ENCODE measurements around the gene CACNA1S.

The CACNA1S gene

DNA sequence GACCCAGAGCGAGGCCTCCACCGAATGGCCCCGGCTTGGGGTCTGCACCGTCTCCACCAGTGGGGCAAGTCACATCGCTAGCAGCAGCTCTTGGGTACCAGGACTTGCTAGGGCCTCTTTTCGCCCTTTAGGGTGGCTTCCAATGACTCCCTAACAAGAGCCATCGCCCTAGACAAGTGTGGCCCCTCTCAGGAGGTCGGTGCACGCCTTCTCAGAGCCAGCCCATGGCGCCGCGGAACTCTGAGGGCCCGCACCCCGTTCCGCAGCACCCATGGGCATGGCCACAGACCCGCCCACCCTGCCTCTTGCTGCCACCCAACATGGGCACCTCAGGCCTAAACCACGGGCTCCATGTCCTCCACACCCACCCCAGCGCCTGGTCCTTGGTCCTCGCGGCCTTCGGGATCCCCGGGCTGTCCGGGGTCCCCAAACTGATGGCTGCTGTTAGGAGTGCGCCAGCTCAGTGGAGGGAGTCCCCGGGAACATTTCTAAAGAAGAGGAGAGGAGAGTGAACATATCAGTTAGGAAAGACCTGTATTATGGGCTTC is 3.2 kb upstream of the CACNA1S start:
- DNase-seq: no peak

DNA sequence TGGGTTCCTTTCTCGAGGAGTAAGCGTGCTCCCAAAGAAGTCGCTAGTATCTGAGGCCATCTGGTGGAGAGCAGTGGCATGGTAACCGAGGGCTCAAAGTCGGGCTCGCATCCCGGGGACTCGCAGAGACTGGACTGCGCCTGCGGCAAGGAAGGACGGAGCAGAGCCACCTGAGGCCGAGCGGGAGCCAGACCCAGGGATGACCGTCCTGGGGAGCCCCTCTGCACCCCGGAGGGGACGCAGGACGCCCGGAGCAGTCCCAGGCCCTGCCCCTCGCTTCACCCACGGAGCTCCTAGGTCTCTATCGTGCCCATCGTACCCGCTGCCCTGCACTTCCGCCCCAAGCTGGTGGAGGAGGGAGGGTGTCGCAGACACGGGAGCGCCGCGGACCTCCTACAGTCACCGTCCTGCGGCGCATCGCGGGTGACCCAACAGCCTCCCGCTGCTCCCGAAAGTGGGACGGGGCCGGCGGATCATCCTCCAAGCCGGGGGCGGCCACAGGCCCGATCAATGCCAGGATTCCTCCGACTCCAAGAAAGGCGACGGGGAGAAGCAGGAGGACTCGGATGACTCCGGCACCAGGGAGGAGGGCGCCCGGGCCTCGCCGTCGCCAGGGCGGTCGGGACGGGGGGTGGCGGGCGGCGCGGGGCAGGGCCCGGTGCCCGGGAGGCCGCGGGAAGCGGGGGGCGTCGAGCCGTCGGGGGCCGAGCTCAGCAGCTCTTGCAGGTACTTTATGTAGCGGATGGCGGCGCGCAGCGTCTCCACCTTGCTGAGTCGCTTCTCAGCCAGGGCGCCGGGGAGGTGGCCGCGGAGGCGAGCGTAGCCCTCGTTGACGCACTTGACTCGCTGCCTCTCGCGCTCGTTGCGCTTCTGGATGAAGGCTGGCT is 2.3 kb upstream of the CACNA1S start:
- peak; percentile 30 to 79 (median 55) for DNase-seq

DNA sequence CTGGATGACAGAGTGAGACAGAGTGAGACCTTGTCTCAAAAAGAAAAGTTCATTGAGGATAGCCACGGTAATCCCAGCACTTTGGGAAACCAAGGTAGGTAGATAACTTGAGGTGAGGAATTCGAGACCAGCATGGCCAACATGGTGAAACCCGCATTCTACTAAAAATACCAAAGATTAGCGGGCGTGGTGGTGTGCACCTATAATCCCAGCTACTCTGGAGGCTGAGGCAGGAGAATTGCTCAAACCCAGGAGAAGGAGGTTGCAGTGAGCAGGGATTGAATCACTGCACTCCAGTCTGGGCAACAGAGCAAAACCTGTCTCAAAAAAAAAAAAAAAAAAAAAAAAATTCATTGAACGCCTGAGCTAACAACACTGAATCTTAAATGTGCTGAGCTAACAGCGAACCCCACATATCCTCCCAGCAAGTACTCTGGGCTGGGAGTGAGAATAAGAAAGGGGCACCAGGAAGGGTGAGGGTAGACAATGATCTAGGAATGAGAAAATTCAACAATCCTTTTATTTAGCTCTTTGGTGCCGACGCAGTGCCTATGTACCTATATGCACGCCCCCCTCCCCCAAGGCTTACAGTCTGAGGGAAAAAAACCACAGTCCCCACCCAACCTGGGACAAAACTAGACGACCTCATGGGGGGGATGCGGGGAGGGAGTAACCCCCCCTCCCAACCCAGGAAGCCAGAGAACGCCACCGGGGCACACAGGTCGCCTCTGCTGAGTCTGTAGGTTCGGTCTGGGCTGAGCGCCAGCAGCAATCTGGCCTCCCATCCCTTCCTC is 1.4 kb upstream of the CACNA1S start:
- DNase-seq: no peak

DNA sequence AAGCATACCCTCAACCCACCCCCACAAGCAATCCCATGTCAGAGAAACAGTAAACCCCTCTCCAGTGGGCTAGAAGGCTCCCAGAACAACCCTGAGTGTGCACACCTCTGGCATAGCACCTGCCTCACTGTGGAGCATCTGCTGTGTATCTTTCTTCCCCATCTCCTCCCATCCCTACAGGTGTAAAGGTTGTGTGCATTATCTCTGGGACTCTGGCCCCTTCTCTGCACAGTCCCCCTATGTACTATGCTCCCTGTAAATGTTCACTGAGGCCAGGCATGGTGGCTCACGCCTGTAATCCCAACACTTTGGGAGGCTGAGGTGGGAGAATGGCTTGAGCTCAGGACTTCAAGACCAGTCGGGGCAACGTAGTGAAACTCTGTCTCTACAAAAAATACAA is 700 bp upstream of the CACNA1S start:
- no peak for DNase-seq

DNA sequence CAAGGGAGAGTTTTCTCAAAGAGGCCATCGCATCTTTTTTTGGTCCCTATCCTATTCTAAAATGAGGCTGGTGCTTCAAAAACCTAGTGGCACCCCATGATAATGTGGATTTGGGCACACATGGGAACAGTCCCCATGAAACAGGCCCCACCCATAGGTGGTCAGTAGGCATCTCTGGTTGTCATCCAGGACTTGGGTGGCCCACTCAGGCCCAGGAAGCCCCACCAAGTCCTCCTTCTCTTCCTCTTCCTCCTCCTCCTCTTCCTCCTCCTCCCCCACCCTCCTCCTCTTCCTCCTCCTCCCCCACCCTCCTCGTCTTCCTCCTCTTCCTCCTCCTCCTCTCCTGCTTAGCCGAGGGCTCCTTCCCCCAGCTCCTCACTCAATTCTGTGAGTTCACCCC is 554 bp downstream of the CACNA1S start:
- DNase-seq: no peak

DNA sequence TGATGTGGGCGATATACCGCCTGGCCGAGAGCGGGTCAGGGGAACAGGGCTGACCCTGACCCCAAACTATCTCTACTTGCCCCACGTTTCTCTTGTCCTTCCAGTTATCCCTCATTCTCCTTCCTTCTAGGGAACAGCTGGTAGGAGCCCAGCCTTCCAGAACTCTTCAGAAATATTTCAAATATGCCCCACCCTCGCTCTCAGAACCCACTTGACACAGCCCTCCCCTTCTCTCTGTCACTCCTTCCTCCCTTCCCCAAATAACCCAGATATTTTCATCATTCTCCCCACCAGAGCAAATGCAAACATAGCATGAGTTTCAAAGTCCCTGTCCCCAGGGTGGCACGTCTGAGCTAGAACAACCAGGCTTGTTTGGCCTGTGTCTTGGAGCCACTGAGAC is 1.1 kb downstream of the CACNA1S start:
- no peak for DNase-seq

DNA sequence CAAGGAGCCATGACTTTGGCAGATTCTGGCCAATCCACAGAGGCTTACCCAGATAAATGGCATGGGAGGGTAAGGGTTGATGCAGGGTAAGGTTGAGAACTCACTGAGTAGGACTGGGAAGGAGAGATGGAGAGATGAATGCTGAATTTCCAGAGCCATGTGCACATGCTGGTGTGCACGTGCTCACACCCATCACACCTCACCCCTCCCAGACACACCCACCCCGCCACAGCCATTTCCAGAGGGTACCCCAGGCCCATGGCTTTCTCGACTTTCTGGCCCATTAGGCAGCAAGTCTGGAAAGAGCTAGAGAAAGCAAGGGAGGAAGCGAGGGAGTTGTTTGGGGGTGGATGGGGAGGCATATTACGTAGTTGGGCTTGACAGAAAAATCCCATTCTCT is 1.6 kb downstream of the CACNA1S start:
- DNase-seq: no peak

DNA sequence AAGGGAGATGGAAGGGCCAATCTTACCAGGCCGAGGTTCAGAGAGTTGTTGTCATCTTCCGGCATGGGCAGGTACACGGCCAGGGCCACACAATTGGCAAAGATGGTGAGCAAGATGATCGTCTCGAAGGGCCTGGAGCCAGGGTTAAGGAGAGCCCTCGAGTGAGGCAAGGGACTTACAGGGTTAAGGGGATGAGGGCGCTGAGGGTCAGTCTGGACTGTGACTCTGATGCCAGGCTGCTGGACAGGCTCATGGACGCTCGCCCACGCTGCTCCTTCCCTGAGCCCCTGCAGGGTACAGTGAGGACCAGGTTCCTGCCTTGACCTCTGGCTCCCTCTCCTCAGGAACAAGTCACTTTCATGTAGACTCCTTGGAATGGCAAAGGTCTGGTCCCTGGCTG is 2.1 kb downstream of the CACNA1S start:
- DNase-seq: no peak

DNA sequence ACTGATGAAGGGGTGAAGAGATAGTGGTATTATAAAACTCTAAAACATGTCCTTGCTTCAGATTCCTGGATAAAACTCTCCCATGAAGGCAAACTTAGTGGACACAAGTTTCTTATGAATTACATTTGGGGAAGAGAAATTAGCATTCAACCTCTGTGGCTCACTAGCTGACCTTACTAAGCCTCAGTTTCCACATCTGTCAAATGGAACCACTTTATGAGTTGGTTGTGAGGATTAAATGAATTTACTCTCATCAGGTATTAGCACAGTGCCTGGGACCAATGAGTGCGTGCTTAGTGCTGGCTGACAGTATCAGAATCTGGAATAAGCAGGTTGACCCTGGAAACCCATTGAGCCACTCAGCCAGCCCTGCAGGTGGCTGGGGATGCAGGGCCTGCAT is 2.6 kb downstream of the CACNA1S start:
- no peak for DNase-seq

DNA sequence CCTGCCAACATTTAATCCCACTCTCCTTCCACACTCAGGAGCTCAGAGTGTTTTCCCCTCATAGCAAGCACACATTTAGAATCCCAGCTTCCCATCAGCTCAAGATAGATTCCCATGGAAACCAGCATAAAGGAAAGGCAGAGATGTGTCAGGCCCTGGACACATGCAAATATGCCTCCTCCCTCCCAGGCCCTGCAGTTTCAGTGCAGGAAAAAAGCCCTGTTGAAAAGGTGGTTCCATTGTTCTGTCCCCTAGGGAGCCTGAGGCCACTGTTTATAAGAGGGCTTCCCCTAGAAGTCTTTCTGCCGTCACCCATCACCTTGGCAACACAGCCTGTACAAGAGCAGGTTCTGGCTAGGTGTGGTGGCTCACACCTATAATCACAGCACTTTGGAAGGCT is 3.6 kb downstream of the CACNA1S start:
- no peak for DNase-seq

DNA sequence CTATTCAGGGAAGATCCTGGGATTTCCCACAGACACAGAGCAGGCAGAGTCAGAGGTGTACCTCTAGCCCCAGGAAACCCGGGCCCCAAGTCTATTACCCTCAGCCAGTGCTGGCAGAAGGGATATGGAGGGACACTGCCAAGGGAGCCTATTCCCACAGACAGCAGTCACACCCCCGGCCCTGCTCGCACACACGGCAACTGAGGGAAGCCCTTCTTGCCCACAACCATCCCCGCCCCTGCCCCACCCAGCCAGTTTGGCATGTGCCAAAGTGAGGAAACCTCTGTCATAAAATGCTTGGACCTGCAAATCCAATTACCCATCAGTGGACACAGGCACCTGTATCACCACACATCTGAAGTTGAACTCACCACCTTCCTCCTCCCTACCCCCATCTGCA is 6.5 kb downstream of the CACNA1S start:
- no peak for DNase-seq

DNA sequence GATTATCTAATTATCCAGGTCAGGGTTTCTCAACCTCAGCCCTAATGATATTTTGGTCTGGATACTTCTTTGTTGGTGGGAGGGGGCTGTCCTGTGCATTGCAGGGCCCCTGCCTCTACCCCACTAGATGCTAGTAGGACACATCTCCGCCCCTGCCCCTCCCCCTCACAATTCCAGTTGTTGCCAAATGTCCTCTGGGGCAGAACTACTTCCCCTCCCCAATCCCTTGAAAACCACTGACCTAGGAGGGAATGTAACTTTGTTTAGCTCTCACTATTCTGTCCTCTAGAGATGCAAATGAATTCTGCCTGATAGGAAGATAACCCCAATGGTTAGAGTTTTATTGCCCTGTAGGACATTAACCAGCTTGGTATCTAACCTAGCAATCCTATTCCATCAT is 8.1 kb downstream of the CACNA1S start:
- no peak for DNase-seq

DNA sequence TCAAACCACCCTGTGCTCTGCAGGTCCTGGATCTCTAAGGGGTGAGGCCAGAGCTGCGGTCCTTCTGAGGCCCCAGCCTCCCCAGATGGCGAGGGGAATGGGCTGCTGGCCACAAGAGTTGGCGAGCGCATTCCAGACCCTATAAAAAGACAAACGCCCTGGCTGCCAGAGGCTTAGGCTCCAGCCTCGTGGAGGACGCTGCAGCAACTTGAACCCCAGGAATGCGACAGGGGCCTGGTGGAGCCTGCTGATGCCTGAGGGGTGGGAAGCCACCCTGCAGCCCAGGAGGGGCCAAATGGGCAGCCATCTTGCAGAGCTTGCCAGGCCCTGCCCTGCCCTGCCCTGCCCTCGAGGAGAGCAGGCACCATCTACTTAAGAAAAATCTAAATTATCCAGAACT is 8.6 kb downstream of the CACNA1S start:
- no peak for DNase-seq

DNA sequence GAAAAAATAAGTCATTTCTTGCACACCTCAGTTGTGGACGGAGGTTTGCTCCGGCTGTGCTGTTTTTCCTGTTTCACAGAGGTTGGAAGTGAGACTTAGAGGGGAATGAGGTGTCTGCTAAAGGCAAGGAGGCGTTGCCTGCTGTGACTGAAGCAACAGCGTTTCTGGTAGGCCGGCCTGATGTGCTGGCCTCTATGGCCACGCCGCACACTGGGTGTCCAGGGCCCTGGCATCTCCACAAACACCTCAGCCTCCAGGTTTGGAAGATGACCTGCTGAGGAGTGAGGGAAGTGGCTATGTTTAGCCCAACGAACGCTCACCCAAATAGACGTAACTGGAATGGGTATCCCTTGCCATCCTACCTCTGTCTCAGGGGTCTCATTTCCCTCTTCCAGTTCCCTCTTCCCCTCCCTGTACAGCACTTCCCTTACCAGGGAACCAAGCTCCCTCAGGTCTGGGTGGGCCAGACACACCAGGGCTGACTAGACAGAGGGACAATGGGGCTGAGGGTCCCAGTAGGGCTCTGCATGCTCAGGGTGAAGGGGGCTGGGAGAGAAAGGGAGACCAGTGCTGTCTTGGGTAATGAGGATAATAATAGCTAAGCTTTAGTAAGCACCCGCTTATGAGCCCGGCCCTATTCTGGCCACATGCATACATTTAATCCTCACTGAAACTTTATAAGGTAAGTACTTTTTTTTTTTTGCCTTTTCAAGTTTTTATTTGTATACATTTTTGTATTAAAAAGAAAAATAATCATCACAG is 11.9 kb downstream of the CACNA1S start:
- DNase-seq: no peak

DNA sequence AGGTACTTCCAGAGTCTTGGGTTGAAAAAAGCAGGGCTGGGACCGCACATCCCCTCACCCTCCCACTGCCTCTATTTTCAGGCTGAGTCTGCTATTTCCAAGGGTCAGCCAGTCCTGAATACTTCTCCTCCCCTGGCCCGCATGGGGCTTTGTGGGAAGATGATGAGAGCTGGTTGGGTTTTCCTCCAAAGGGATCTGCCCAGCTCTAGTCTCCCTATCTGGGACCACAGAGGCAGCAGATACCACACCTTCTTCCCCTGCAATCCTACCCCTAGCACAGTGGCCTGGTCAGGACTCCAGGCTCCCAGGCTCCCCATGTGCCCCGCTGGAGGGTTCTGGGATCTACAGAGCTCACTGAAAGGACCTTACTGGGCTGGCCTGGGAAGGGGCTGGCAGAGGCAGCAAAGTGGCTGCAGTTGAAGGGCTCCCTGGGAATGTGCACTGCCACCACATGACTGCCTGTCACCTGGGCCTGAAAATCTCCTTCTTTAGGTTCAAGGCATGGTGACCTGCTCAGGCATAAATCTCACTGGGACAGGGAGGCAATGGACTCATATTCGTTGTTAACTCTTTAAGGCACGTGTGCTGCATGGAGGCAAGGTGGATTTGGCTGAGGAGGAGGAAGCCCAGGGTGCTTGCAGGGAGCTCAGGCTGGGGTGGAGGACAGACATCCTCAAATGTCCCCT is 13.1 kb downstream of the CACNA1S start:
- no peak for DNase-seq

DNA sequence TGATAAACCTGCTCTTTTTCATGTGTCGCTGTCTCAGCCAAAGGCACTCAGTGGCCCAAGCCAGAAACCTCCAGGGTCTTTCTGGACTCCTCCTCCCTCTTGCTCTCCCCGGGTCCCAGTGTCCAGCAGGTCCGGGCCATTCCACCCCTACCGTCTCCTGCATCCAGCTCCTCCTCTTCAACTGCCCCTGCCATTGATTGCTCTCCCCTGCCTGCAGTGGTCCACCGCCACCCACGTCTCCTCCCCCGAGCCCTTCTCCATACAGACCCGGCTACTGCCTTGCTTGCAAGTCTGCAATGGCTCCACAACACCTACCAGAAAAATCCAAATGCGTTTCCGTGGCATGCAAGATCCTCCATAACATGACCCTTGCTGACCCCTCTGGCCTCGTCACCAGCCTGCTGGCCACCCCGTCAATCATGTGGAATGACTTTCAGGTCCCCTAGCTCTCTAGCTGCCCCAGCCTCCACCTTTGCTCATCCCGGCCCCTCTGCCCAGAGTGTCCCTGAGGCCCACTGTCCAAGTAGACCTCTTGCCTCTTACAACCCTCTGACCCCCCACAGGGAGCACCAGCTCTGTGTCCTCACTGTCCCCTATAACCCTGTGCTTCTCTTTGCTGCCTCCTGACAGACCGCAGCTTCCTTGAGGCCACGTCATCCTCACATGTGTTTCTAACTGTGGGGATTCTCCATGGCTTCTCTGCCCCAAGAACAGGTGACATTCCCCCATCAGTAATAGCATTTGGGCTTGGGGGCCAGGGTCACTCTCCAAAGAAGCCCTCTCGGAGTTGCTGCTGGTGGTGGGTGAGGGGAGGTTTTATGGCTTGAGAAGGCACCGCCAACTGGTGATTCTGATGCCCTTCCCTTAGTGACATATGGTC is 15.0 kb downstream of the CACNA1S start:
- DNase-seq: no peak

DNA sequence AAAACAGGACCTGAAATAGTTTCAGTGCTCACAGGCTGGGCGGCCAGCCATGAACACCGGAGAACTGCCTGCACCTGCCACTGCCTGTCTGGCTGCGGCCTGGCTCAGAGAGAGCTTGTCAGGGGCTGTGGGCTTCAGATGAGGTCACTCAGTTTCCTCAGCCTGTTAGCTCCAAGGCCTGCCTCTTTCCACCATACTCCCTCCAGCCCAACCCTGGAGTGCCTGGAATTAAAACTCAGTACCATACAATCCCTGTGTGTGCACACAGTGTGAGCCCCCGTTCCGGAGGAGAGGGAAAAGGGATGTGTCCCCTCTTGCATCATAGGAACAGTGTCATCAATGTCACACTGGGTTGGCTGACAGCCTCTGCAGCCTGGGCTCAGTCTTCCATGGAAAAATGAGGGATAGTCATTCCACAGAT is 16.2 kb downstream of the CACNA1S start:
- DNase-seq: no peak

DNA sequence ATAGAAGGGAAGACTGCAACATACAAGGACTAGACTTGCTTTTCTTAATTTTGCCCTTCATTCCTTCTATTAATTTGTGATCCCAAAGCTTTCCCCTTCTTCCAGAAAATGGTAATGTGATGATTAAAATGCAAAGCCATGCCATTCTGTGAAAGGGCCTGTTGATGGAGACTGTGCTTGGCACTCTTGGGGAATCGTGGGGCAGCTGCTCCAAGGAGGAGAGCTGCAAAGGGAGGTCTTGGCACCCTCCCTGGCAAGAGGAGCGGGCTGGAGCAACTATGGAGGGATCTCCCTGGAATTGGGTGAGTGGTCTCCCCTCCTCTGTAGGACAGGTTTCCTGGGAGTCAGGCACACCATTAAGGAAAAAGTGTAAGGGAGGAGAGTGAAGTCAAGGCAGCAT is 16.6 kb downstream of the CACNA1S start:
- no peak for DNase-seq

DNA sequence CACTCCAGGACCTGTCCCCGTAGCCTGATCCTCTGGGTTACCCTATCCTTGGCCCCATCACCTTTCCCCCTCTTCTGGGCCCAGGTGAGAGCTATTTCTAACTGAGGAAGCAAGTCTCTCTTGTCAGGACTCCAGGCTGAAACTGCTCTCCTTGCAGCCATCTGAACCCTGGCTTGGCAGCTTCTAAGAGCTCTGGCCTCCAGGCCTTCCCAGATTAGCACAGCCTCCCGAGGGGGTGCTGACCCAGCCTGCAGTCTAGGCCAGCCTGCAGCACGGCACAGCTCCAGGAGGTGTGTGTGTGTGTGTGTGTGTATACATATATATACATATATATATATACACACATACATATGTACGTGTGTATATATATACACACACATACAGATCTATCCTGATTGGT is 17.4 kb downstream of the CACNA1S start:
- no peak for DNase-seq

DNA sequence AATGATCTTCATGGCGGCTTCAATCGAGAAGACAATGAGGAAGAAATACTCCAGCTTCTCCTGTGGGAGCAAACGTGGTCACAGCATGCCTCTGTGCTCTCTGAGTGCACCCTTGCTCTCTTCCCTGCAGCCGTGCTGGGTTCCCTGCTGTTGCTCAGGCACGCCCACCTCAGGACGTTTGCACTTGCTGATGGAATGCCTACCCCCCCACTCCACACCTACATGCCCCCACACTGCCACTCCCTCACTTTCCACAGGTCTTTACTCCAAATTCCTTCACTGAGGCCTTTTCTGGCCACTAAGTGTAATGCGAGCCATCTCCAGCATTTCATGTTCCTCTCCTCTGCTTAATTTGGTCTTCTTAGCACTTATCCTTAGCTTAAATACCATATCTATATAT is 18.3 kb downstream of the CACNA1S start:
- no peak for DNase-seq

DNA sequence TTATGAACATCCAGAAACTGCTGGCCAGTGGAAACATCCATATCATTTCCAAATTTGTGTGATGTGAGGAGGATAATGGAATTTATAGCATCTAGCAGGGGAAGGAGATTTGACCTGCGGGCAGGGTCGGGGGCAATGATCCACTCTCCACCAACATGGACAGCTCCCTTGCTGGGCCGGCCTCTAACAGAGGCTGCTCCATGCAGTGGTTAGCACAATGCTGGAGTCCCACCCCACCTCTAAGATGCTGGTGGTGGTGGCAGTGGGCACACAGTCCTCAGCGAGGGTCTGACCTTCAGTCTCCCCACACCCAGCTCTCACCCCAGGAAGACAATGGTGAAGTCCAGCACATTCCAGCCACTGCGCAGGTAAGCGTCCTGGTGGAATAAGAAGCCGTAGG is 18.7 kb downstream of the CACNA1S start:
- DNase-seq: no peak

All from T-helper 2 cell (primary cell).